RWPE2 (cell line): ENCODE data around the gene PDE8A.
A peak's percentile ranks its signal among the peaks of the same experiment; 100 is the strongest.
"Not testable (repeated sequence)": the region's sequence is repeated elsewhere in the genome, so short reads cannot be mapped to it uniquely, and the experiment has no call there.

Source experiments
- ATAC-seq: fragments of 200-7000 bp; cut with Tn5 transposase; 3 replicates; pipeline ENCODE4 v1.9.1; 2021; ENCODE audit warnings: low read depth
- DNase-seq: peaks from one replicate; pipeline ENCODE4 v3.0.0-alpha.2; 2020; ENCODE audit warnings: low spot score
- H3K27ac ChIP-seq: fragments of 450-650 bp; 2 replicates; pipeline ENCODE4 v1.5.1; 2017; ENCODE audit warnings: mild to moderate bottlenecking; ENCODE audit not compliant: poor library complexity, severe bottlenecking
- H3K27me3 ChIP-seq: fragments of 250-450 bp; sonication (Bioruptor Pico); 2 replicates; pipeline ENCODE4 v1.5.1; 2021; ENCODE audit warnings: mild to moderate bottlenecking, moderate library complexity; ENCODE audit not compliant: insufficient read depth, poor library complexity, severe bottlenecking
- H3K36me3 ChIP-seq: fragments of 250-450 bp; sonication (Bioruptor Pico); 2 replicates; pipeline ENCODE4 v1.5.1; 2020; ENCODE audit warnings: low read depth, mild to moderate bottlenecking, moderate library complexity
- H3K4me1 ChIP-seq: fragments of 250-450 bp; sonication (Bioruptor Pico); 2 replicates; pipeline ENCODE4 v1.5.1; 2021; ENCODE audit warnings: mild to moderate bottlenecking, moderate library complexity; ENCODE audit not compliant: insufficient read depth, poor library complexity, severe bottlenecking
- H3K4me3 ChIP-seq: fragments of 250-450 bp; sonication (Bioruptor Pico); 2 replicates; pipeline ENCODE4 v1.5.1; 2021; ENCODE audit warnings: mild to moderate bottlenecking, moderate library complexity; ENCODE audit not compliant: severe bottlenecking
- H3K9me3 ChIP-seq: fragments of 250-450 bp; sonication (Bioruptor Pico); 2 replicates; pipeline ENCODE4 v1.5.1; 2021; ENCODE audit warnings: mild to moderate bottlenecking, moderate library complexity; ENCODE audit not compliant: severe bottlenecking
- TF ChIP-seq, protein P1 (sequence below): fragments of 450-650 bp; IDR thresholded peaks from one replicate; pipeline ENCODE4 v1.5.1; 2017; ENCODE audit warnings: mild to moderate bottlenecking, moderate library complexity; ENCODE audit not compliant: poor library complexity, severe bottlenecking

The PDE8A gene

DNA sequence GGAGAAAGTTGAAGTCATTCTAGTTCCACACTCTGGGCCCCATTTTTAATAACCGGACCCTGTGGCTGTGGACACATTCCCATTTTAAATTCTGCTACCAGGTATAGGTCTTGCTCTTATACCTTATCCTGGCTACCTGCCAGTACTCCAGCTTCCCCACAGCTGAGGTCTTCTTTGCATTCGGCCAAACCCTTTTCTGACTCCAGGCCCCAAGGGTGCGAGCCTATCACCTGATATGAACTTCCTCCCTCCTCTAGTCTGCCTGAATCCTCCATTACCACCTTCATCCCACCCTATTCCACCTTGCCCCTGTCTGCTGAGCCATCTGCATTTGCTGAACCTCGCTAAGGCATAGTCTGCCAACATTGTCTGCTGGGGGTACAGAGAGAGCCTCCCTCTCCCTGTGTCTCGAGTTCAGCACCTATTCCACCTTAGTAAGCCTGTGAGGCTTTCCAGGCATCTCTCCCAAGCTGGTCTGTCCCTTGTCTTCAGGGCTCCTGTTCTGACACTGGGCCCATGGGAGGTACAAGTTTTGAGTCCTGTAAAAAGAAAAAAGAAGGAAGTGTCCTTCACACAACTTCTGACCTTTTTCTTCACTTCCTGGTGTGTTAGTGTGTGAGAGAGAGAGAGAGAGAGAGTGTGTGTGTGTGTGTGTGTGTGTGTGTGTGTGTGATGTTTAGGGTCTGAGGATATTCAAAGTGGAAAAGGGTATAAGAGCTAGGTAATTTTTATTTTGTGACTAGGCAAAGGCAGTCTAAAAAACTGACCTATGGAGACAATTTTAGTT, 27.0 kb downstream of the PDE8A start:
- DNase-seq (no peak), ATAC-seq (no peak)
- Histone ChIP-seq H3K4me1 (no peaks in the 10 kb centered on the region), H3K27ac (no peak overlapping the region), H3K9me3 (no peaks in the 10 kb centered on the region), H3K4me3 (no peak overlapping the region), H3K27me3 (no peaks in the 10 kb centered on the region), H3K36me3 (no peaks in the 10 kb centered on the region)
- TF ChIP-seq, protein P1, sequence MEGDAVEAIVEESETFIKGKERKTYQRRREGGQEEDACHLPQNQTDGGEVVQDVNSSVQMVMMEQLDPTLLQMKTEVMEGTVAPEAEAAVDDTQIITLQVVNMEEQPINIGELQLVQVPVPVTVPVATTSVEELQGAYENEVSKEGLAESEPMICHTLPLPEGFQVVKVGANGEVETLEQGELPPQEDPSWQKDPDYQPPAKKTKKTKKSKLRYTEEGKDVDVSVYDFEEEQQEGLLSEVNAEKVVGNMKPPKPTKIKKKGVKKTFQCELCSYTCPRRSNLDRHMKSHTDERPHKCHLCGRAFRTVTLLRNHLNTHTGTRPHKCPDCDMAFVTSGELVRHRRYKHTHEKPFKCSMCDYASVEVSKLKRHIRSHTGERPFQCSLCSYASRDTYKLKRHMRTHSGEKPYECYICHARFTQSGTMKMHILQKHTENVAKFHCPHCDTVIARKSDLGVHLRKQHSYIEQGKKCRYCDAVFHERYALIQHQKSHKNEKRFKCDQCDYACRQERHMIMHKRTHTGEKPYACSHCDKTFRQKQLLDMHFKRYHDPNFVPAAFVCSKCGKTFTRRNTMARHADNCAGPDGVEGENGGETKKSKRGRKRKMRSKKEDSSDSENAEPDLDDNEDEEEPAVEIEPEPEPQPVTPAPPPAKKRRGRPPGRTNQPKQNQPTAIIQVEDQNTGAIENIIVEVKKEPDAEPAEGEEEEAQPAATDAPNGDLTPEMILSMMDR = no peak

GRCh38 chr15:85009435-85009834, 27.8 kb downstream of the PDE8A start:
- Histone ChIP-seq H3K9me3 (no peaks in the 10 kb centered on the region), H3K4me3 (no peak overlapping the region), H3K27ac (no peak overlapping the region), H3K4me1 (no peaks in the 10 kb centered on the region), H3K36me3 (no peaks in the 10 kb centered on the region), H3K27me3 (no peaks in the 10 kb centered on the region)
- ATAC-seq = no peak
- no peak for DNase-seq
- TF ChIP-seq, protein P1 = no peak

GRCh38 chr15:85010071-85010385, 28.4 kb downstream of the PDE8A start:
- H3K27ac ChIP-seq = no peak overlapping the region
- H3K4me3 ChIP-seq = no peak overlapping the region
- no peaks in the 10 kb centered on the region for H3K9me3 ChIP-seq
- H3K4me1 ChIP-seq = no peaks in the 10 kb centered on the region
- H3K36me3 ChIP-seq = no peaks in the 10 kb centered on the region
- DNase-seq (no peak), ATAC-seq (no peak)
- TF ChIP-seq, protein P1 = no peak
- H3K27me3 ChIP-seq = no peaks in the 10 kb centered on the region

GRCh38 chr15:85010386-85011159, 28.9 kb downstream of the PDE8A start:
- Histone ChIP-seq H3K9me3 (no peaks in the 10 kb centered on the region), H3K36me3 (no peaks in the 10 kb centered on the region), H3K4me3 (no peak overlapping the region), H3K4me1 (no peaks in the 10 kb centered on the region), H3K27me3 (no peaks in the 10 kb centered on the region), H3K27ac (no peak overlapping the region)
- DNase-seq = no peak
- TF ChIP-seq, protein P1 = peak; percentile 65
- peak; percentile 61 for ATAC-seq

DNA sequence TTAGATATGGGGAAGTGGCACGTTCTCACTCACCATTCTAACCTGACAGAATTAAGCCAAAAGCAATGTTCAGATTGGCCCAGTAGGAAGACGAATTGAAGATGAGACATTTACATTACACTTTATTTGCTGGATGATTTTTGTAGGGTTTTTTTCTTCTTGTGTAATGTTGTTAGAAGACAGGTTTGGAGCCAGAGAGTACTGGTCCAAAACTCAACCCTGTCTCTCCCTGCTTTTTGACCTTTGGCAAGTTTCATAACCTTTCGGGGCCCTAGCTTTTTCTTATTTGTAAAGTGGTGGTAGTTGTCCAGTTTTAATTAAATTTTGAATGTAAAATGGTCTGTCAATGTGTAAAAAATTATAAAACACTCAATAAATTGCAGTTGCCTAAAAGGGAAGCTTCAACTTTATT, 29.5 kb downstream of the PDE8A start:
- no peak for DNase-seq
- no peaks in the 10 kb centered on the region for H3K4me1 ChIP-seq
- no peak overlapping the region for H3K27ac ChIP-seq

GRCh38 chr15:85011724-85012123, 30.1 kb downstream of the PDE8A start:
- H3K9me3 ChIP-seq, ATAC-seq, H3K27ac ChIP-seq, H3K36me3 ChIP-seq, DNase-seq, H3K27me3 ChIP-seq, H3K4me1 ChIP-seq, H3K4me3 ChIP-seq: not testable (repeated sequence)

More for the DNA sequence above, 29.5 kb downstream of the PDE8A start:
- Histone ChIP-seq H3K4me3 (no peak overlapping the region), H3K9me3 (no peaks in the 10 kb centered on the region), H3K27me3 (no peaks in the 10 kb centered on the region), H3K36me3 (no peaks in the 10 kb centered on the region)
- no peak for ATAC-seq
- TF ChIP-seq, protein P1 = no peak
